H9 (cell line): ENCODE data around the gene GNA12. TPM values are rescaled to one million over a fixed set of nuclear protein-coding genes. Genes with fewer than 3 reads are reported as not detected.

Source experiments
- DNase-seq: peaks from one replicate; pipeline ENCODE4 v3.0.0-alpha.2; 2017
- H2AFZ ChIP-seq: one replicate; pipeline ENCODE4 v1.6.1; 2013; ENCODE audit warnings: mild to moderate bottlenecking, low read length, control low read depth, moderate library complexity
- H2AK5ac ChIP-seq: 2 replicates; pipeline ENCODE4 v1.6.1; 2013; ENCODE audit warnings: low read length, control low read depth, mixed read lengths; ENCODE audit not compliant: insufficient read length
- H2BK120ac ChIP-seq: one replicate; pipeline ENCODE4 v1.6.1; 2013; ENCODE audit warnings: low read depth, mild to moderate bottlenecking, low read length, control low read depth, inconsistent platforms; ENCODE audit not compliant: poor library complexity, severe bottlenecking
- H2BK12ac ChIP-seq: 2 replicates; pipeline ENCODE4 v1.6.1; 2013; ENCODE audit warnings: low read length, control low read depth, mixed read lengths, low read depth; ENCODE audit not compliant: insufficient read length
- H2BK15ac ChIP-seq: 2 replicates; pipeline ENCODE4 v1.6.1; 2013; ENCODE audit warnings: low read depth, low read length, control low read depth
- H2BK20ac ChIP-seq: one replicate; pipeline ENCODE4 v1.6.1; 2013; ENCODE audit warnings: low read depth, mild to moderate bottlenecking, low read length, control low read depth, inconsistent platforms; ENCODE audit not compliant: poor library complexity, severe bottlenecking
- H2BK5ac ChIP-seq: 2 replicates; pipeline ENCODE4 v1.6.1; 2013; ENCODE audit warnings: low read length, control low read depth, mixed read lengths; ENCODE audit not compliant: insufficient read length
- H3K14ac ChIP-seq: 2 replicates; pipeline ENCODE4 v1.6.1; 2013; ENCODE audit warnings: low read length, control low read depth; ENCODE audit not compliant: insufficient read depth
- H3K18ac ChIP-seq: 2 replicates; pipeline ENCODE4 v1.6.1; 2013; ENCODE audit warnings: low read depth, mild to moderate bottlenecking, mixed read lengths, low read length, control low read depth; ENCODE audit not compliant: insufficient read length
- H3K23ac ChIP-seq: 2 replicates; pipeline ENCODE4 v1.6.1; 2013; ENCODE audit warnings: low read length, control low read depth, mixed read lengths, low read depth; ENCODE audit not compliant: insufficient read length
- H3K23me2 ChIP-seq: 2 replicates; pipeline ENCODE4 v1.6.1; 2013; ENCODE audit warnings: low read depth, mild to moderate bottlenecking, mixed read lengths, low read length, control low read depth; ENCODE audit not compliant: insufficient read length, poor library complexity, severe bottlenecking
- H3K27ac ChIP-seq: 2 replicates; pipeline ENCODE4 v1.5.1; 2013; ENCODE audit warnings: low read length, control low read depth, mixed read lengths, low read depth; ENCODE audit not compliant: insufficient read length
- H3K27me3 ChIP-seq: 2 replicates; pipeline ENCODE4 v1.6.1; 2013; ENCODE audit warnings: low read length, control low read depth, inconsistent platforms; ENCODE audit not compliant: insufficient read depth
- H3K4ac ChIP-seq: 2 replicates; pipeline ENCODE4 v1.6.1; 2013; ENCODE audit warnings: low read depth, mild to moderate bottlenecking, control low read depth, inconsistent platforms, low read length, moderate library complexity
- H3K4me1 ChIP-seq: 2 replicates; pipeline ENCODE4 v1.6.1; 2013; ENCODE audit warnings: low read length, control low read depth, inconsistent platforms; ENCODE audit not compliant: insufficient read depth
- H3K4me2 ChIP-seq: 2 replicates; pipeline ENCODE4 v1.6.1; 2013; ENCODE audit warnings: low read length, control low read depth, mixed read lengths; ENCODE audit not compliant: insufficient read length, insufficient read depth
- H3K56ac ChIP-seq: 2 replicates; pipeline ENCODE4 v1.6.1; 2013; ENCODE audit warnings: low read depth, mild to moderate bottlenecking, mixed read lengths, low read length, control low read depth; ENCODE audit not compliant: insufficient read length
- H3K79me1 ChIP-seq: 2 replicates; pipeline ENCODE4 v1.6.1; 2013; ENCODE audit warnings: low read depth, mild to moderate bottlenecking, moderate library complexity, low read length, control low read depth, inconsistent platforms; ENCODE audit not compliant: insufficient read depth, poor library complexity, severe bottlenecking
- H3K79me2 ChIP-seq: 2 replicates; pipeline ENCODE4 v1.6.1; 2013; ENCODE audit warnings: low read length, control low read depth, inconsistent platforms; ENCODE audit not compliant: insufficient read depth
- H3K9ac ChIP-seq: 2 replicates; pipeline ENCODE4 v1.6.1; 2013; ENCODE audit warnings: low read length, control low read depth, mixed read lengths; ENCODE audit not compliant: insufficient read length; ENCODE audit errors: extremely low read depth
- H3K9me3 ChIP-seq: one replicate; pipeline ENCODE4 v1.6.1; 2013; ENCODE audit warnings: low read depth, low read length, inconsistent platforms; ENCODE audit not compliant: control insufficient read depth
- H3T11ph ChIP-seq: one replicate; pipeline ENCODE4 v1.6.1; 2013; ENCODE audit warnings: mild to moderate bottlenecking, low read length, control low read depth, inconsistent platforms
- H4K20me1 ChIP-seq: one replicate; pipeline ENCODE4 v1.6.1; 2013; ENCODE audit not compliant: control insufficient read depth, insufficient read length, insufficient read depth
- H4K5ac ChIP-seq: 2 replicates; pipeline ENCODE4 v1.6.1; 2013; ENCODE audit warnings: low read depth, mild to moderate bottlenecking, mixed read lengths, low read length, control low read depth; ENCODE audit not compliant: insufficient read length
- H4K8ac ChIP-seq: replicated peaks from 2 replicates; pipeline ENCODE4 v1.6.1; 2013; ENCODE audit warnings: low read length, control low read depth, mixed read lengths, low read depth; ENCODE audit not compliant: insufficient read length
- H4K91ac ChIP-seq: 2 replicates; pipeline ENCODE4 v1.6.1; 2013; ENCODE audit warnings: low read depth, mild to moderate bottlenecking, moderate library complexity, mixed read lengths, low read length, control low read depth; ENCODE audit not compliant: insufficient read length
- H3K27ac Mint-ChIP-seq, 3 experiments: 2 replicates in 2 of 3; 3 replicates in 1 of 3; pipeline ENCODE4 v1.8.0; 2020 to 2021; ENCODE audit warnings: mixed read lengths in 3 of 3, mild to moderate bottlenecking in 1 of 3, moderate library complexity in 1 of 3
- H3K27me3 Mint-ChIP-seq: 2 replicates; pipeline ENCODE4 v1.8.0; 2021; ENCODE audit warnings: low read depth, mild to moderate bottlenecking, moderate library complexity, mixed read lengths
- H3K36me3 Mint-ChIP-seq, 3 experiments: 2 replicates in 2 of 3; 3 replicates in 1 of 3; pipeline ENCODE4 v1.8.0; 2020 to 2021; ENCODE audit warnings: low read depth in 3 of 3, mixed read lengths in 3 of 3; ENCODE audit not compliant: insufficient read depth in 1 of 3
- H3K4me1 Mint-ChIP-seq, 2 experiments: 2 replicates each; pipeline ENCODE4 v1.8.0; 2020; ENCODE audit warnings: mixed read lengths in 2 of 2
- H3K4me3 Mint-ChIP-seq, 2 experiments: 2 replicates in 1 of 2; 3 replicates in 1 of 2; pipeline ENCODE4 v1.8.0; 2020 to 2021; ENCODE audit warnings: mild to moderate bottlenecking in 2 of 2, mixed read lengths in 2 of 2, moderate library complexity in 1 of 2
- H3K9me3 Mint-ChIP-seq, 2 experiments: 2 replicates in 1 of 2; 3 replicates in 1 of 2; pipeline ENCODE4 v1.8.0; 2020; ENCODE audit warnings: mild to moderate bottlenecking in 2 of 2, mixed read lengths in 2 of 2, moderate library complexity in 1 of 2
- CTCF ChIP-seq: fragments of 200-600 bp; sonication (generic); conservative IDR thresholded peaks from 3 replicates; pipeline ENCODE4 v1.8.0; 2021; ENCODE audit warnings: antibody characterized with exemption, mild to moderate bottlenecking
- WGBS: extraction: QIAGEN DNeasy Blood & Tissue Kit; methylation state at CpG from one replicate; pipeline ENCODE4 v1.1.7; 2013; ENCODE audit warnings: missing lambda C conversion rate, low lambda C conversion rate, mixed read lengths; ENCODE audit not compliant: insufficient read length; ENCODE audit errors: extremely low coverage; 5-methylcytosine and 5-hydroxymethylcytosine counted together
- total RNA-seq: library from RNA; stranded (reverse); gene quantifications from 2 replicates; pipeline ENCODE4 v1.2.1, GENCODE V29; 2021

Gene GNA12
- total RNA-seq, 1 experiment from 2014 or later: 60.2 TPM

- Histone ChIP-seq H3K23me2 (peaks cover 11% of the 10 kb centered on the region), H2AFZ (no peak overlapping the region), H4K5ac (no peak overlapping the region), H3K56ac (no peak overlapping the region), H3K4ac (no peak overlapping the region), H3K23ac (no peak overlapping the region), H4K20me1 (no peaks in the 10 kb centered on the region), H3K27me3 (peaks cover 12% of the 10 kb centered on the region; the same call in 1 of the 2 replicates), H2BK5ac (no peak overlapping the region), H3K79me2 (no peaks in the 10 kb centered on the region), H4K91ac (no peak overlapping the region), H3K9ac (no peak overlapping the region), H3K9me3 (no peaks in the 10 kb centered on the region), H3K79me1 (no peaks in the 10 kb centered on the region), H3K14ac (no peak overlapping the region), H3K18ac (no peak overlapping the region), H2BK15ac (no peak overlapping the region; the same call in 1 of the 2 replicates), H3K4me1 (no peaks in the 10 kb centered on the region), H3T11ph (no peak overlapping the region), H3K27ac (no peak overlapping the region), H2BK12ac (no peak overlapping the region), H4K8ac (no peak overlapping the region), H2AK5ac (no peak overlapping the region), H2BK120ac (no peak overlapping the region), H2BK20ac (no peak overlapping the region), H3K4me2 (no peak overlapping the region)
- Mint-ChIP-seq H3K36me3 (no peaks in the 10 kb centered on the region), H3K27ac (peak overlapping the region in 1 of 3 experiments; percentile 27; a peak in 1 of 7 replicates), H3K9me3 (no peaks in the 10 kb centered on the region), H3K27me3 (peaks cover 47% of the 10 kb centered on the region), H3K4me1 (peaks cover 5 to 8% of the 10 kb centered on the region in 2 experiments), H3K4me3 (no peak overlapping the region)
- DNase-seq: no peak
- no peak for TF ChIP-seq CTCF
- WGBS: no CpG with 5 or more reads among the region's 18 CpGs
Observed at GRCh38 chr7:2691011-2691707, 152.9 kb downstream of the GNA12 start.
